ENCODE measurements around the gene ANK2.

ANK2 gene

DNA sequence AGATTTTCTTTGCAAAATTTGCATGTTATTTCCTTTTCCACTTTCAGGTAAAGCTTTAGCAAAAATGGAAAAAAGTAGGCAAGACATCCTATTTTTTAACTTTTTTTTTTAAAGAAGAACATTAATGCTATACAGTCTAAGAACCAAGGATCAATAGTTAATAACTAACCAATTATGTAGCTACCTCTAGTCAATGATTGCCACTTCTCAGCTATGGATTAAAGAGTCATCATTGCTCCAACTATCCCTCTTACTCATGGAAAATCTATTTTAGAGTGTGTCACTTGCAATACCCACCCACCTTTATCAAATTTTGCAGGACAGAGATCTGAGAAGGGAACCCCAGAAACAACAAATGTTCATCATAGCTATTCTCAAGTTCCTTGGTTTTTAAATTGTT, 223.1 kb downstream of the ANK2 start:
- Histone ChIP-seq H3K27ac (replicated peaks) (no peak overlapping the region), H3K4me3 (replicated peaks; ENCODE audit: insufficient read depth, low read length) (no peak overlapping the region), H3K27me3 (ENCODE audit: insufficient read depth, poor library complexity, severe bottlenecking) (no peaks in the 10 kb centered on the region)
- TF ChIP-seq REST (IDR thresholded peaks at IDR 0.05; ENCODE audit: insufficient replicate concordance, low read depth) (no peak), CTCF (IDR thresholded peaks at IDR 0.05; ENCODE audit: insufficient read depth, low read length) (no peak)
- DNase-seq (ENCODE audit: low read depth in 1 of 2, low spot score in 1 of 2) = no peak

- no peak overlapping the region for H3K4me3 ChIP-seq (replicated peaks; ENCODE audit: insufficient read depth, low read length)
- no peaks in the 10 kb centered on the region for H3K27me3 ChIP-seq (ENCODE audit: insufficient read depth, poor library complexity, severe bottlenecking)
- DNase-seq (ENCODE audit: low read depth in 1 of 2, low spot score in 1 of 2) = no peak
- H3K27ac ChIP-seq (replicated peaks) = no peak overlapping the region
- TF ChIP-seq SPI1 (IDR thresholded peaks at IDR 0.05; ENCODE audit: borderline replicate concordance, low read depth) (no peak), POLR2AphosphoS5 (IDR thresholded peaks at IDR 0.05; ENCODE audit: low read depth) (no peak), CTCF (IDR thresholded peaks at IDR 0.05; ENCODE audit: insufficient read depth, low read length) (no peak), GABPA (IDR thresholded peaks at IDR 0.05; ENCODE audit: low read depth) (no peak), REST (IDR thresholded peaks at IDR 0.05; ENCODE audit: insufficient replicate concordance, low read depth) (no peak)
Measured at GRCh38 chr4:113273721-113274220, 224.3 kb downstream of the ANK2 start.

- DNase-seq (ENCODE audit: low read depth in 1 of 2, low spot score in 1 of 2) = no peak
- H3K27ac ChIP-seq (replicated peaks) = no peak overlapping the region
- no peak for TF ChIP-seq GABPA (IDR thresholded peaks at IDR 0.05; ENCODE audit: low read depth)
- TF ChIP-seq POLR2AphosphoS5 (IDR thresholded peaks at IDR 0.05; ENCODE audit: low read depth) = no peak
- TF ChIP-seq SPI1 (IDR thresholded peaks at IDR 0.05; ENCODE audit: borderline replicate concordance, low read depth) = no peak
- TF ChIP-seq CTCF (IDR thresholded peaks at IDR 0.05; ENCODE audit: insufficient read depth, low read length) = no peak
- TF ChIP-seq REST (IDR thresholded peaks at IDR 0.05; ENCODE audit: insufficient replicate concordance, low read depth) = no peak
- H3K4me3 ChIP-seq (replicated peaks; ENCODE audit: insufficient read depth, low read length) = no peak overlapping the region
- H3K27me3 ChIP-seq (ENCODE audit: insufficient read depth, poor library complexity, severe bottlenecking) = no peaks in the 10 kb centered on the region
Measured at GRCh38 chr4:113276464-113277170, 227.2 kb downstream of the ANK2 start.
